Measurements from ENCODE around the gene ASPHD2.

DNA sequence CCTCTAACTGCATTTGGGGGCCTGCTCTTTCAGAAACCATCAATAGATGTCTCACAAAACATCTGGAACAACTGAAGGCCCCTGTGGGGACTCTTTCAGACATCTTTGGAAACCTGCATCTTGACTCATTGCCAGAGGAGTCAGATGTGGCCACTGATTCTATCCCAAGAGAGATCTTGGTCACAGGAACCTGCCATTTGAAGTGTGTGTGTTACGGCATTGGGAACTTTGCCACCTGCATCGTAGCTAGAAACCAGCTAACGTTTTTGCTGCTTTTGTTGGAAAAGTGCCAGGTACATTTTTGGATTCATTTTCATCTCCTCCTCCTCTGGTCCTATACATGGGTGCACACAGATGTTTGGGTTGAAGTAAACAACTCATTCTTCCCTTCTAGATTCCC is 58.9 kb downstream of the ASPHD2 start:
- TF ChIP-seq, protein P1, sequence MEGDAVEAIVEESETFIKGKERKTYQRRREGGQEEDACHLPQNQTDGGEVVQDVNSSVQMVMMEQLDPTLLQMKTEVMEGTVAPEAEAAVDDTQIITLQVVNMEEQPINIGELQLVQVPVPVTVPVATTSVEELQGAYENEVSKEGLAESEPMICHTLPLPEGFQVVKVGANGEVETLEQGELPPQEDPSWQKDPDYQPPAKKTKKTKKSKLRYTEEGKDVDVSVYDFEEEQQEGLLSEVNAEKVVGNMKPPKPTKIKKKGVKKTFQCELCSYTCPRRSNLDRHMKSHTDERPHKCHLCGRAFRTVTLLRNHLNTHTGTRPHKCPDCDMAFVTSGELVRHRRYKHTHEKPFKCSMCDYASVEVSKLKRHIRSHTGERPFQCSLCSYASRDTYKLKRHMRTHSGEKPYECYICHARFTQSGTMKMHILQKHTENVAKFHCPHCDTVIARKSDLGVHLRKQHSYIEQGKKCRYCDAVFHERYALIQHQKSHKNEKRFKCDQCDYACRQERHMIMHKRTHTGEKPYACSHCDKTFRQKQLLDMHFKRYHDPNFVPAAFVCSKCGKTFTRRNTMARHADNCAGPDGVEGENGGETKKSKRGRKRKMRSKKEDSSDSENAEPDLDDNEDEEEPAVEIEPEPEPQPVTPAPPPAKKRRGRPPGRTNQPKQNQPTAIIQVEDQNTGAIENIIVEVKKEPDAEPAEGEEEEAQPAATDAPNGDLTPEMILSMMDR (IDR thresholded peaks at IDR 0.05 in 2 of 3, conservative IDR thresholded peaks at IDR 0.05 in 1 of 3; ENCODE audit: control insufficient read depth in 2 of 3, extremely low read depth in 1 of 3, insufficient read depth in 1 of 3, low read depth in 3 of 3, low read length in 3 of 3), result no peak
- TF ChIP-seq NFXL1 (IDR thresholded peaks at IDR 0.05; ENCODE audit: borderline replicate concordance) (no peak), NFIC (IDR thresholded peaks at IDR 0.05; ENCODE audit: low read depth, low read length) (no peak), DPF2 (IDR thresholded peaks at IDR 0.05) (no peak), CREM (IDR thresholded peaks at IDR 0.05; ENCODE audit: low read depth) (no peak)
- TF ChIP-seq, protein P2, sequence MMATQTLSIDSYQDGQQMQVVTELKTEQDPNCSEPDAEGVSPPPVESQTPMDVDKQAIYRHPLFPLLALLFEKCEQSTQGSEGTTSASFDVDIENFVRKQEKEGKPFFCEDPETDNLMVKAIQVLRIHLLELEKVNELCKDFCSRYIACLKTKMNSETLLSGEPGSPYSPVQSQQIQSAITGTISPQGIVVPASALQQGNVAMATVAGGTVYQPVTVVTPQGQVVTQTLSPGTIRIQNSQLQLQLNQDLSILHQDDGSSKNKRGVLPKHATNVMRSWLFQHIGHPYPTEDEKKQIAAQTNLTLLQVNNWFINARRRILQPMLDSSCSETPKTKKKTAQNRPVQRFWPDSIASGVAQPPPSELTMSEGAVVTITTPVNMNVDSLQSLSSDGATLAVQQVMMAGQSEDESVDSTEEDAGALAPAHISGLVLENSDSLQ (IDR thresholded peaks at IDR 0.05), result no peak
